ENCODE results near the gene PLEKHA8. TPM values are rescaled to one million over a fixed set of nuclear protein-coding genes. Genes with fewer than 3 reads are reported as not detected.

PLEKHA8 gene
- total RNA-seq, 1 donor from 2014 or later: 62.7 TPM

- Histone ChIP-seq H3K4me2 (no peak overlapping the region), H4K20me1 (ENCODE audit: low read depth) (no peaks in the 10 kb centered on the region), H3K9me3 (ENCODE audit: low read depth) (no peaks in the 10 kb centered on the region), H3K4me3 (no peak overlapping the region), H3F3A (ENCODE audit: low read depth) (peaks cover 27% of the 10 kb centered on the region), H3K9ac (no peak overlapping the region), H2AFZ (replicated peaks) (no peak overlapping the region), H3K36me3 (peaks cover 3% of the 10 kb centered on the region), H3K27me3 (no peaks in the 10 kb centered on the region), H3K79me2 (ENCODE audit: low read depth) (no peaks in the 10 kb centered on the region), H3K4me1 (no peaks in the 10 kb centered on the region), H3K27ac (no peak overlapping the region)
- Mint-ChIP-seq H3K36me3 (peaks cover 14% of the 10 kb centered on the region), H3K4me3 (no peak overlapping the region), H3K9me3 (peaks cover 19% of the 10 kb centered on the region), H3K27me3 (ENCODE audit: insufficient read depth, low read depth) (no peaks in the 10 kb centered on the region), H3K27ac (no peak overlapping the region), H3K4me1 (no peaks in the 10 kb centered on the region)
- DNase-seq (ENCODE audit: low spot score): no peak
- TF ChIP-seq, protein P1, sequence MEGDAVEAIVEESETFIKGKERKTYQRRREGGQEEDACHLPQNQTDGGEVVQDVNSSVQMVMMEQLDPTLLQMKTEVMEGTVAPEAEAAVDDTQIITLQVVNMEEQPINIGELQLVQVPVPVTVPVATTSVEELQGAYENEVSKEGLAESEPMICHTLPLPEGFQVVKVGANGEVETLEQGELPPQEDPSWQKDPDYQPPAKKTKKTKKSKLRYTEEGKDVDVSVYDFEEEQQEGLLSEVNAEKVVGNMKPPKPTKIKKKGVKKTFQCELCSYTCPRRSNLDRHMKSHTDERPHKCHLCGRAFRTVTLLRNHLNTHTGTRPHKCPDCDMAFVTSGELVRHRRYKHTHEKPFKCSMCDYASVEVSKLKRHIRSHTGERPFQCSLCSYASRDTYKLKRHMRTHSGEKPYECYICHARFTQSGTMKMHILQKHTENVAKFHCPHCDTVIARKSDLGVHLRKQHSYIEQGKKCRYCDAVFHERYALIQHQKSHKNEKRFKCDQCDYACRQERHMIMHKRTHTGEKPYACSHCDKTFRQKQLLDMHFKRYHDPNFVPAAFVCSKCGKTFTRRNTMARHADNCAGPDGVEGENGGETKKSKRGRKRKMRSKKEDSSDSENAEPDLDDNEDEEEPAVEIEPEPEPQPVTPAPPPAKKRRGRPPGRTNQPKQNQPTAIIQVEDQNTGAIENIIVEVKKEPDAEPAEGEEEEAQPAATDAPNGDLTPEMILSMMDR (IDR thresholded peaks at IDR 0.05): no peak
- TF ChIP-seq EZH2 (IDR thresholded peaks at IDR 0.05) (no peak), EZH2phosphoT487 (IDR thresholded peaks at IDR 0.05) (no peak)
Measured at GRCh38 chr7:30115709-30116297, 87.6 kb downstream of the PLEKHA8 start.

DNA sequence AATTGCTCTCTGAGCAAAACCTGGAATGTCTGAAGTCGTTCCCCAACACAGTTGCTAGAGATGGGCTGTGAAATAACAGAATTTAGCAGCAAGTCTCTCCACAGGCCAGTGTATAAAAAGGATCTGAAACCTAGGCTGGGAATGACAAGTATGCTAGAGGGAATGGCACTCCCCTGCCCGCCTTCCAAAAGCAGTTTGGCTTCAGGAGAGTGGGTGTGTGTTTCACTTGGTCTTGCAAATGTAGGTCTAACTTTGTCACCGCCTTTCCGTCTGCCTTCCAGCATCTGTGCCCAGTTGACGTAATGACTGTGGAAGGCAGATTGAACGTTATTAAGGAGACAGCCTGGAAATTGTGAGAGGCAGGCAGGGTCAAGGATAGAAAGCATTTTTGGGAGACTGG, 88.6 kb downstream of the PLEKHA8 start:
- Histone ChIP-seq H3K4me3 (no peak overlapping the region), H3K79me2 (ENCODE audit: low read depth) (no peaks in the 10 kb centered on the region), H3K9me3 (ENCODE audit: low read depth) (no peaks in the 10 kb centered on the region), H3K4me1 (no peaks in the 10 kb centered on the region), H3K27ac (no peak overlapping the region), H3F3A (ENCODE audit: low read depth) (peaks cover 27% of the 10 kb centered on the region), H3K27me3 (no peaks in the 10 kb centered on the region), H3K9ac (no peak overlapping the region), H3K36me3 (no peaks in the 10 kb centered on the region), H3K4me2 (no peak overlapping the region), H4K20me1 (ENCODE audit: low read depth) (no peaks in the 10 kb centered on the region), H2AFZ (replicated peaks) (no peak overlapping the region)
- H3K9me3 Mint-ChIP-seq: peaks cover 19% of the 10 kb centered on the region
- no peaks in the 10 kb centered on the region for H3K27me3 Mint-ChIP-seq (ENCODE audit: insufficient read depth, low read depth)
- H3K4me1 Mint-ChIP-seq: no peaks in the 10 kb centered on the region
- H3K27ac Mint-ChIP-seq: no peak overlapping the region
- TF ChIP-seq EZH2phosphoT487 (IDR thresholded peaks at IDR 0.05) (no peak), EZH2 (IDR thresholded peaks at IDR 0.05) (no peak)
- TF ChIP-seq, protein P1 (IDR thresholded peaks at IDR 0.05): no peak
- no peak overlapping the region for H3K4me3 Mint-ChIP-seq
- no peak for DNase-seq (ENCODE audit: low spot score)
- peaks cover 14% of the 10 kb centered on the region for H3K36me3 Mint-ChIP-seq

- H3F3A ChIP-seq (ENCODE audit: low read depth): peaks cover 27% of the 10 kb centered on the region
- peaks cover 17% of the 10 kb centered on the region for H3K9me3 Mint-ChIP-seq
- no peak overlapping the region for H3K27ac Mint-ChIP-seq
- H3K9ac ChIP-seq: no peak overlapping the region
- no peaks in the 10 kb centered on the region for H3K79me2 ChIP-seq (ENCODE audit: low read depth)
- no peaks in the 10 kb centered on the region for H3K4me1 ChIP-seq
- H3K4me1 Mint-ChIP-seq: no peaks in the 10 kb centered on the region
- H3K27me3 Mint-ChIP-seq (ENCODE audit: insufficient read depth, low read depth): no peaks in the 10 kb centered on the region
- H3K4me2 ChIP-seq: no peak overlapping the region
- H3K4me3 ChIP-seq: no peak overlapping the region
- no peak overlapping the region for H2AFZ ChIP-seq (replicated peaks)
- H3K27ac ChIP-seq: no peak overlapping the region
- no peak overlapping the region for H3K4me3 Mint-ChIP-seq
- no peak for DNase-seq (ENCODE audit: low spot score)
- no peaks in the 10 kb centered on the region for H3K36me3 ChIP-seq
- peaks cover 13% of the 10 kb centered on the region for H3K36me3 Mint-ChIP-seq
- no peaks in the 10 kb centered on the region for H4K20me1 ChIP-seq (ENCODE audit: low read depth)
- TF ChIP-seq, protein P1 (IDR thresholded peaks at IDR 0.05): no peak
- no peak for TF ChIP-seq EZH2phosphoT487 (IDR thresholded peaks at IDR 0.05)
- TF ChIP-seq EZH2 (IDR thresholded peaks at IDR 0.05): no peak
- H3K9me3 ChIP-seq (ENCODE audit: low read depth): no peaks in the 10 kb centered on the region
- no peaks in the 10 kb centered on the region for H3K27me3 ChIP-seq
Measured at GRCh38 chr7:30117896-30118295, 89.7 kb downstream of the PLEKHA8 start.
